Measurements from ENCODE around the gene PCDHB5.

- TF ChIP-seq CTCF (IDR thresholded peaks at IDR 0.05) = no peak
- TF ChIP-seq POLR2A (IDR thresholded peaks at IDR 0.05) = no peak
These were observed 29.7 kb upstream of the PCDHB5 start for GRCh38 chr5:141105350-141105749.

All from lower leg skin (tissue), 3 donors.